Ecto neural progenitor cell (in vitro differentiated cells): ENCODE results near the gene NXPH4.

Experiments
- DNase-seq: peaks from one replicate; pipeline ENCODE4 v3.0.0-alpha.2; 2018; ENCODE audit warnings: low spot score

NXPH4 gene

DNA sequence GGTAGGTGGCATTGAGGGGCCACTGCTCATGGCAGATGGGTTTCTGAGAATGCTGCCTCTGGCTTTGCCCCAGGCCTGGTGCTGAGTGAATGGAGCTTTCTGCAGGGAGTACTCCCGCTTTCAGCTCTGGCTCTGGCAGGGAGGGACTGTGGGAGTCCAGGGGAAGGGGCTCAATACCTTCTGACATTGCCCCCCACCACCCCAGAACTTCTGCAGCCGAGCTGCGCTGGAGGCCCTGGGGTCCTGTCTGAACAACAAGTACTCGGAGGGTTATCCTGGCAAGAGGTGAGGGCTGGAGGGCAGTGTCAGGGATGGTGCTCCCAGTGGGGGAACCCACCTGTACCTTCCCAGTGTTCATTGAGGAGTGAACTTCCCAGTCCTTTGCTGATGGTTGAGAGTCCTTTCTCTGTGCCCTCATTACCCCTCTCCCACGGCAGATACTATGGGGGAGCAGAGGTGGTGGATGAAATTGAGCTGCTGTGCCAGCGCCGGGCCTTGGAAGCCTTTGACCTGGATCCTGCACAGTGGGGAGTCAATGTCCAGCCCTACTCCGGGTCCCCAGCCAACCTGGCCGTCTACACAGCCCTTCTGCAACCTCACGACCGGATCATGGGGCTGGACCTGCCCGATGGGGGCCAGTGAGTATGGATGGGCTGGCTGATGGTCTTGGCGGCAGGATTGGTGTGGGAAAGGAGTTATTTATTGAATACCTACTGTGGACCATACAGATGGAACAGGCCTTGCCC is 14.9 kb downstream of the NXPH4 start:
- no peak for DNase-seq

DNA sequence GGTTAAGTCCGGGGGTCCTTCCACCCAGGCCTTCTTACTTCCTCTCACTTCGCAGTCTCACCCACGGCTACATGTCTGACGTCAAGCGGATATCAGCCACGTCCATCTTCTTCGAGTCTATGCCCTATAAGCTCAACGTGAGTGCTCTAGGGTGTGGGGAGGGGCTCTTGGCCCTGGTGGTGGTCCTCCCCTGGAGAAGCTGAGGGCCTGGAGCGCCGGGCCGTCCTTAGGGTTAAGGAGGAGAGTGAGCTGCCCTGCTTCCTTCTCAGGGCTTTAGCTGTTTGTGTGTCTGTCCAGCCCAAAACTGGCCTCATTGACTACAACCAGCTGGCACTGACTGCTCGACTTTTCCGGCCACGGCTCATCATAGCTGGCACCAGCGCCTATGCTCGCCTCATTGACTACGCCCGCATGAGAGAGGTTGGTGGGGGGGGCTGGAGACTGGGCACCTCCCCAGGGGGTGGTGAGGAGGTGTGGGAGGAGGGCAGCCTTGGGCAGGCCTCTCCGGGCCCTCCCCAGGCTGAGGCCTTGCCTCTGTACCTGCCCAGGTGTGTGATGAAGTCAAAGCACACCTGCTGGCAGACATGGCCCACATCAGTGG is 15.7 kb downstream of the NXPH4 start:
- no peak for DNase-seq

DNA sequence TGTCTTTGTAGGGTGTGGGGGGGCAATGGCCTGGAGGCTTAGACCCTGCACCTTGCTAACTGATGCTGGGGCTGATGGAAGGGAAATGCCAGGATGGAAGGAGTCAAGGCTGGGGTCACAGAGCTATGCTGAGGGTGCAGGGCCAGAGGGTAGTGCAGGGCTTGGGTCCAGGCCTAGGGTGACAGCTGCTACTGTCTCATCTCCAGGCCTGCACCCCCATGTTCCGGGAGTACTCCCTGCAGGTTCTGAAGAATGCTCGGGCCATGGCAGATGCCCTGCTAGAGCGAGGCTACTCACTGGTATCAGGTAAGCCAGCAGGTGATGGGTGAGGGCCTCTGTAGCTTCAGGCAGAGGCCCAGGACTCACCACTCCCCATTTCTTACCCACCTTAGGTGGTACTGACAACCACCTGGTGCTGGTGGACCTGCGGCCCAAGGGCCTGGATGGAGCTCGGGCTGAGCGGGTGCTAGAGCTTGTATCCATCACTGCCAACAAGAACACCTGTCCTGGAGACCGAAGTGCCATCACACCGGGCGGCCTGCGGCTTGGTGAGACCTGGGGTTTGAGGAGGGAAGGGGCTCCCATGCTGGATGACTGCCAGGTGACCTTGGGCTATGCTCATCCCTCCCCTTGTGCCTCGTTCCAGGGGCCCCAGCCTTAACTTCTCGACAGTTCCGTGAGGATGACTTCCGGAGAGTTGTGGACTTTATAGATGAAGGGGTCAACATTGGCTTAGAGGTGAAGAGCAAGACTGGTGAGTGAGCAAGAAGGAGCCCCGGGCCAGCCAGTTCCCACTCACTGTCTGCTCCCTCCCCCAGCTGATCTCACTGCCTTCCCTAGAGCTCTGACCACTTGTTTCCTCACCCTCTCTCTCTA is 17.0 kb downstream of the NXPH4 start:
- DNase-seq: peak; percentile 47

DNA sequence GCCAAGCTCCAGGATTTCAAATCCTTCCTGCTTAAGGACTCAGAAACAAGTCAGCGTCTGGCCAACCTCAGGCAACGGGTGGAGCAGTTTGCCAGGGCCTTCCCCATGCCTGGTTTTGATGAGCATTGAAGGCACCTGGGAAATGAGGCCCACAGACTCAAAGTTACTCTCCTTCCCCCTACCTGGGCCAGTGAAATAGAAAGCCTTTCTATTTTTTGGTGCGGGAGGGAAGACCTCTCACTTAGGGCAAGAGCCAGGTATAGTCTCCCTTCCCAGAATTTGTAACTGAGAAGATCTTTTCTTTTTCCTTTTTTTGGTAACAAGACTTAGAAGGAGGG is 17.6 kb downstream of the NXPH4 start:
- no peak for DNase-seq

DNA sequence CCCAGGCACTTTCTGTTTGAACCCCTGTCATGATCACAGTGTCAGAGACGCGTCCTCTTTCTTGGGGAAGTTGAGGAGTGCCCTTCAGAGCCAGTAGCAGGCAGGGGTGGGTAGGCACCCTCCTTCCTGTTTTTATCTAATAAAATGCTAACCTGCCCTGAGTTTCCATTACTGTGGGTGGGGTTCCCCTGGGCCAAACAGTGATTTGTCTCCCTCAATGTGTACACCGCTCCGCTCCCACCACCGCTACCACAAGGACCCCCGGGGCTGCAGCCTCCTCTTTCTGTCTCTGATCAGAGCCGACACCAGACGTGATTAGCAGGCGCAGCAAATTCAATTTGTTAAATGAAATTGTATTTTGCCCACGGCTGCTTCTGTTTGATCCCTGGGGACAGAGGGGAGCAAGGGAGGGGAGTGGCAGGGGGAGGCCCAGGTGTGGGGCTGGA is 18.0 kb downstream of the NXPH4 start:
- DNase-seq: no peak

DNA sequence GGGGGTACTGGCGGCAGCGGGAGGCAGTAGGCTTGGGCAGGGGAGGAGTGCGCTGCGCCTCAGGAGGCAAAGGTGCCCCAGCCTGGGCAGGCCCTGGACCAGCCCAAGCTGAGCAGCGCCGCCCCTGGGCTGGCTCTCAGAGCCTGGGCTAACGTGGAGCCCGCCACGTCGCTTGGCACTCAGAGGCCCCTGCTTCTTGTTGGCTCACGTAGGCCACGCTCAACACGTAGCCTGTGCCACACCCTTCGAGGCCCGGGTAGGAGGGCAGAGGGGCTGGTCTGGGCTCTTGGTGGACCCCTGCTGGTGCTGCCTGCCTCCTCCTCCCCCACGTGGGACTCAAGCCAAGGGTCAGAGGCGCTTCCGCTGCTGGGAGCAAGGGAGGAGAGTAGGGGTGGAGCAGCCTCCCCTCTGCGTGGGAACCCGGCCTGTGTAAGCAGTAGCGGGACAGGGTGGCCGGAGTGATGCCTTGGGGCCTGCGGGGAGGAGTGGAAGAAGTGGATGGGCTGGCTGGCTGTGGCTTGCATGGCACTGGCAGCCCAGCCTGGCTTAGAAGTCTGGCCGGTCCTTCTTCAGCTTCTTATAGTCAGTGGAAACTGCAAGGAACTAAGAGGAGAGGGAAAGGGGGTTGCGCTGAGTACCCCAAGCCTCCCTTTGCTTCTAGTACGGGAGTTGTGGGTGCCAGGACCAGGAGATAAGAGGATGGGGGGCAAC is 18.6 kb downstream of the NXPH4 start:
- DNase-seq: peak; percentile 76

DNA sequence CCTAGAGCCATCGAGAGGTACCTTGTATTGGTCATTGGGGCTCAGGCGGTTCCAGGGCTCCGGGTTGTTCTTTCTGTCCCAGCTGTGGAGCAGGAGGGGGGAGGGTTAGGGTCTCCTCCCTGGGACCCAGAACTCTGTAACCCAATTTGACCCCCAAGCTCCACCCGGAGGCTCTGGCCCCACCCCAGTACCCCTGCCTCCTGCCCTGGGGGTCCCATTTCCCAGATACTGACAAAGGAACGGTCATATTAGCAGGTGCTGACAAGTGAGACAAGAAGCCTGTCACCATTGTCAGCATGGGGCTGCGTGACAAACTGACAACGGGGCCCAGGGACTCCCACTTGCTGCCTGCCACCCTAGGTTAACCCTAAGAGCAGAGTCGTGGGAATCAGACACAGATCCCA is 19.1 kb downstream of the NXPH4 start:
- DNase-seq: no peak

DNA sequence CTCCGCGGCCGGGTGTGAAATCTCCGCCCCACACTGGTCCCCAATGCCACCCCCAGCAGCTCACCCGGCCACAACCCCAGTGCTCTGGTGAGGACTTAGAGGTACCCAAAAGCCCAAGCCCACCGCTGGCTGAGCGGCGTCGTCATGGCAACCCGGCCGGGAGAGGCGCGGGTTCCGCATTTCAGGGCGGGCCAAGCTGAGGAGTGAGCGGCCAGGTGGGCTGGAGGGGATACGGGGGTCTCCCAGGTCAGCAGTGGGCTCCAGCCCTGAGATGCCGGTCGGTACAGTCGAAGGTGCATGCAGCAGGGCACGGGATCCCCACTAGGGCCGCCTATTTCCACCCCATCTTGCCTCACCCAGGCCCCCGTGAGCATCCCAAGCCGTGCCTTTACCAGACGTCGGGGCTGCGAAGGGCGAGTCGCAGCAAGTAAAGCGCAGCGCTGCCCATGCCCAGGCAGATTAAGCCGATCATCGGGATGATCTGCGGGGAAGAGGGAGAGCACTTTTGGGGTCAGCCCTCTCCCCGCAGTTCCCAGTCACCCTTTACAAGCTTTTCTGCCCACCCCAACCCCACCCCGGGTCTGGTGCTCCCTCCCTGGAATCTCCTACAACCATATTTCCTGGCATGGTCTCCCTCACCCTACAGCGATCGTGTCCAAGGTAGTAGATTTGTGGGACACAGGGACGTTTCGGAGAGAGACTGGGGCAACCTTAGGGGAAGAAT is 19.8 kb downstream of the NXPH4 start:
- peak; percentile 83 for DNase-seq

DNA sequence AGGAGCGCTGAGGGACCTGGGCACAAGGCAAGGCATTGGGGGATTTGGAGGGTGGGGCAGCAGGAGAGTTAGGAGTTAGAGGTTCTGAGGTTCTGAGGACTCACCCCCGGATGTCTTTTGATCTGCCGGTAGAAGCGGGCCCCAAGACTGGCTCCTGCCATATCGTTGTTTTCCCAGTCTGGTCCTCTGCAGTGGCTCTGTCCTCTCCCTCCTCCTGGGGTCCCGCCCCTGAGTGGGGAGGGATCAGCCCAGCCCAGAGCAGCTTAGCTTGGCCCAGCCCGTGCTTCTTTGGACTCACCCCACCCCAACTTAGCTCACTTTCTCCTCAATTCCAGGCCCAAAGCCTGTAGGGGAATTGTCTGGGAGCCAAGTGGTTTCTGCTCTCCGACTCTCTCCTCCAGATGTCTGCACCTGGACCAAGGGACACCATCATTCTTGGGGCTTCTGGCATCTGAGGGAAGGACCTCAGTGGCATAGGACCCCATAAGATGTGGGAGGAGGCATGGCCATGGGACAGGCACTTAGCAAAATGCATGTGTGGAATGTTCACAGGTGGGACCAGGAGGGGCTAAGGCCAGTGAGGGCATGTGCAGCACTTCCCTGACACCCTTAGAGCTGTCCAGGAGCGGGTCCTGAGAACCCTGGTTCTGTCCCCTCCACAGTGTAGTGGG is 20.5 kb downstream of the NXPH4 start:
- DNase-seq: peak; percentile 64

DNA sequence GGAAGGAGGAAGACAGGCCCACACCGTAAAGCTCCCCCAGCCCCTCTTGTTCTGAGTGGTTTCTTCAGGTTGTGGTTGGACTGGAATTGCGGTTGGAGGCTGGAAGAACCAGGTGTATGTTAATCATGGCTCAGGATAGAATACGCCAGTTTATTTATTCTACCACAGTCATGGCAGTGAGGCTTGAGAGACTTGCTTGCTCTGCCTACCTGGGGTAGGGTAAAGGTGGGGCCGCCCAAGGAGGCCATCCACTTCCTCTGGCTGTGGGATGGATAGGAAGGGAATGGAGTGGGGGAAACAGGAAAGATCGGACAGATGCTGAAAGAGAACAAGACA is 21.0 kb downstream of the NXPH4 start:
- DNase-seq: no peak

DNA sequence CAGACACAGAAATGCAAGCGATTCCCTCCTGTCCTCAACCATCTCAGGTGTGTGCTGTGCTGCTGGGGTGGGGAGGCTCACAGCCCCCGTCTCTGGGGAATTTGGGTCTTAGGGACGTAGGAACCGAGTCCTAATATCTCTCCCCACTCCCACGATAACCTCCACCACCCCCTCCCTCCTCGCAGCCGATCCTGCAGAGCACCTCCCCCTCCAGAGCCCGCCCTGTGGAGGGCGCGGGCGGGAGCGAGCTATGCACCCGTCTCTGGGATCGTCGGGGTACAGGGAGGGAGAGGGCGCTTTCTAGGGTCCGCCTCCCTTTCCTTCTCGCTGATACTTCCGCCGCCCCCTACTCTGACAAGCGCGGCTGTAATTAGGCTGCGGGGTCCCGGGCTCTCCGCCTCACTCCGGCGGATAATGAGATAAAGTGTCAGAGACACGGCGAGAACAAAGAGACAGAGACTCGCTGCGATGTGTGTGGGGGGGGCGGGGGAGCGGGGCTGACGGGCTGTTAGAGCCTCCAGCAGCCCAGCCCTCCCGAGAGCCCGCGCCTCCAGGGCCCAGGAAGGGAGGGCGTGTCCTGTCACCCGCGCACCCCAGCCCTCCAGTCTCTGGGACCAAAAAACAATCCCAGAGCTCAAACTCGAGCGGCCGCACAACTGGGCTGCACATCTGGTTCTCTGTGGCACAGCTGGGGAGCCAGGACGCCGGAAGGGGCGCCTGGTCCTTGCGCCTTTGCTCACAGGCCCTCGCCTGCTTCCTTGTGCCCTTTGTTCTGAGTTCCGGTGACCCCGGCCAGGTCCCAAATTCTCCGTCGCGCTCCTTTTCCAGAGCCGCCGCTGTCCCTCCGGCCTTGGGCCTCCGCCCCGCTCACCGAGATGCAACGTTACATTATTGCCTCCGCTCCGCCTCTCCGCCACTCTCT is 21.6 kb downstream of the NXPH4 start:
- DNase-seq: peak; percentile 82

DNA sequence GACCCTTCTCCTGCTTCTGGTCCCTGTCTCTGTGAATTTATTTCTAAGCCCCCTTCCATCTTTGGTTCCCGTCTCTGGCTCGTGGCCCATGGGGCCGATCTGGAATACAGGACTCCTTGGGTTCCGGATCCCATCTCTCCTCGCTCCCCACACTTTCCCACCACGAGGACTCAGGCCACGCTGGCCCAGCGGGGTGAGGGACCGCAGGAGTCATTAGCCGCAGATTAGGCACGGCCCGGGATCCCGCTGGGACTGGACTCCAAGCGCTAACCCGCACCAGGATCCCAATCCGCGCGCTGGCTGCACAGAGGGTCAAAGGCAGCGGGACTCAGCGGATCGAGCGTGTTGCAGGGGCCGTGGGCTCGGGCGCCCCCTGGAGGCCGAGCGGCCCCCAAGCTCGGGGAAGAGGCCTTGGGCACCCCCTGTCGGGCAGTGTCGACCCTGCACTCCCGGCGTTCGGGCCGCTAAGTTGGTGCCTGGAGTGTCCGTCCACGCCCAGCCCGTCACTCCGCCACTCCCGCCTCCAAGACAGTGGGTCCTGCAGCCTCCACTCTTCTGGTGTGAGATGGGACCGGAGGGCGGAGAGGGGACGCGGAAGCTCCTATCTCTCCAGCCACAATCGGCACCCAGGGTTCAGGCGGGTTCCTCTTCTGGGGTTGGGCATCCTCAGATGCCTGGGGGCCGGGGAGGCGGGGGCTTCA is 22.4 kb downstream of the NXPH4 start:
- DNase-seq: peak; percentile 98

DNA sequence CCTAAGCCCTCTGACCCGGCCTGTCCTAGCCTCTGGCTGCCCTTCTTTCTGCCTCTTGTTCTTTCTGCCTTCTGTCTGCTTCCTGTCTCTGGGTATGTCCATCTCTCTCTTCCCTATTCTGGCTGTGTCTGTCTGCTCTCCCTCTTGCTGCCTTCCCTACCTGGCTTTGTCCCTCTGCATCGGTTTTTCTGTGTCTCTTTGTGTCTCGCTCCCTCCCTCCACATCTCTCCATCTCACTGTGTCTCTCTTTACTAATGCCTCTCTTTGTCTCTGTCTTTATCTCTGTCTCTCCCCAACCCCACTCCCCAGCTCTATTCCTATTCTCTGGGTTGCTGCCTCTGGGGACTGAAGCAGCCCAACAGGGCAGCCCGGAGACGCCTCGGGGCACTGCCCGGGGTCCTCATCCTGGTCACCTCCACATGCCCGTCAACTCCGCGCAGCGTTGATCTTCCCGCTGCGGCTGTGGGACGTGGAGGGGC is 23.0 kb downstream of the NXPH4 start:
- DNase-seq: peak; percentile 70

DNA sequence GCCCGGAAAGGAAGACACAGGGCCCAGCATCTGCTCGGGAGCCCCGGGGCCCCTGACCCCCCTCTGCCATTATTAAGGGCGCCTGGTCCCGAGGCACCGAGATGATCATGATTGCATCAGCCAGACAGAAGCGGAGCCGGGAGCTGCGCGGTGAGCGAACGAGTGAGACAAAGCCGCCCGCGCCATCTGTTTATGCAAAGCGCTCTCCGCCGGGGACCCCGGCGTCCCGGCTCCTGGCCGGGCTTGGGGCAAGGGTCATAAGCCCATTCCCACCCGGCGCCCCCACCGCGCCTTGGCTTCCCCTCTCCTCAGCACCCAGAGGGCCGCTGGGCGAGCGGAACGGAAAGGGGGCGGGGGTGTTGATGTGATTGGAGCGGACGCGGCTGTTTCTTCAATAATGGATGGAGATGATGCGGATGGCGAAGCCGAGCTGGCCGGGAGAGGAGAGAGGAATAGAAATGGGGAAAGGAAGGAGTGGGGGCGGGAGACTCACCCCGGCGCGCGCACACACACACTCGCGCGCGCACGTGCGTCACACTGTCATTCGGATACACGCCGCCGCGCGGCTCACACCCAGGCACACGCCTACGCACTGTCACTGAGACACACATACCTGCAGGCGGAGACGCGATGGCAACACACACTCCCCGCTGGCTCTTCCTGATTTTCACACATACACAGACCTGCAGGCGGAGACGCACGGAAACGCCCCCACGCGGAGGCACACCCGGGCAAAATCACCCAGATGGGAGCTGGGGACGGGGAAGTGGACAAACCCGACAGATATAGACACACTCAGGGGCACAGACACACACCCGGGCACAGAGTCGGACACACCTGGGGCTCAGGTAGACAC is 23.7 kb downstream of the NXPH4 start:
- peak; percentile 77 for DNase-seq

DNA sequence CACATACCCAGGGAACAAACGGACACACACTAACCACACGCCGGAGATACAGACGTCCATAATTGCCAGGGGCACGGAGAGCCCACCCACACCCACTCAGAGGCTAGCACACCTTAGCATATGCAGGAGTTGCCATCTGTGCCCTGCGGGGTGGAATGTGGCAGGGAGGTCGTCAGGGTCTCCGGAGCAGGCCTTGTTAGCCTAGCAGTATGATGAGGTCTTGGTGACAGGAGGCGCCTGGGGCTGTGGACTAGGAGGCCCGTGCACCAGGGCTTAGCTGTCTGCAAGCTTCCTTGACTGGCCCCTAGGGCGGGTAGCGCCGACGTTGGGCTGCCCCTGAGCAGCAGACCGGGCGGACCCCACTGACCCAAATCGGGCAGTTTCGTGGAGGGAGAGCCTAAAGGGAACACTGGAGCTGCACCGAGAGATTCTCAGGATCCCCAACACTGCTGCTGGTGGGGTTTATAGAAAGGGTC is 24.4 kb downstream of the NXPH4 start:
- peak; percentile 83 for DNase-seq

DNA sequence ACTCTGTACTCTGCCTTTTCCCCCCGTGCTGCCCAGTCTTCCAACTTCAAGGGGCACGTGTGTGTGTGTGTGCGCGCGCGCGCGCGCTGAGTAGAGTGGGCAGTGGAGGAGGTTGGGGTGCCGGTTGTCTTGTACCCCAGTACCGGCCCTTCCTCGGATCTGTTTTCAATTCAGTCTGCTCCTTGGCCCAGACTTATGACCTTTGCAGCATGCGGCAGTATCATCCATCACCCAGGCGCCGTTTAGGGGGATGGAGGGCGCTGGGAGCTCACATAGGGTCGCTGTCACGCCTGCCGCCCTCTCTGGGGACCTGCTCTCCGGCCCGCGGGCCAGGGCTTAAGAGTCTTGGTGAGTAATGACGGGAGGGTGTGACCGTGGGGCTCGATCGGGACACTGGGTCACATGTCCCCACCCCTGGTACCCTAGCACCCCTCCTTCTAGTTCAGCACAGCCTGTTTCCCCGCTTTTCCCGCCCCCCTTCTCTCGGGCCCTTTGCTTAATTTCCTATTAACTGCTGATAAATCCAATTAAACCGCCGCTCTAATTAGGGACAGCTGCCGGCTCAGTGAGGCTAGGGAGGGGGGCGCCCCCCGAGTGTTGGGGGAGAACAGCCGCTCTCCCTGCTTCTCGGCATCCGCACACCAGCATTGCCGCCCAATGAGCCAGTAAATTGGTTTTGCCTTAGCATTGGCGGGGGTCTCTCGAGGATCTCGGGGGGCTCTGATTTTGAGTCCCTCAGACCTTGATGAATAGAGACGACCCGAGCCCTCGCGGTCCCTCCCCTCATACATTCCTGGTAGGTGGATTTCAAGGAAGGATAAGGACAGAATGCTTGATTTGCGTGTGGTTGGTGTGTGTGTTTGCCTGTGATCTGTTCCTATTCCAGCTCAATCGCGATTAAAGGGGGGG is 25.1 kb downstream of the NXPH4 start:
- DNase-seq: peak; percentile 64

DNA sequence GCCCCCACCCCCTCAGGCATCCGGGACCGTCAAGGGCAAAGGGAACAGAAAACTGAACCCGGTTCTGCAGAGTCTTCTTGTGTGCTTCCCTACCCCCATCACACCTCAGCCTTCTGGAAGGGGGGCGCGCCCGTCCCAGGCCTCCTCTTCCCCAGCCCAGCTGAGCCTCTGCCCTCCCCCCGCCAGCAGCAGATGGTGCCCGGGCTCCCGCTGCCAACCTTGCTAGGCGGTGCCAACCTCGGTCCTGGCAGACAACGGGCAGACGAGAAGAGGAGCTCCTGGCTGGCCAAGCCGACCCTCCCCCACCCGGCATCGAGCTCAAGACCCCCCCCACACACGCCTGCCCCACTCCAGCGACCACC is 25.7 kb downstream of the NXPH4 start:
- no peak for DNase-seq
